Activated naive CD4-positive, alpha-beta T cell treated with anti-CD3 and anti-CD28 coated beads, Interleukin-2, amount 50 U/mL, for 72 hours (primary cell): ENCODE measurements around the gene RNASEH1. TPM values are rescaled to one million over a fixed set of nuclear protein-coding genes. Genes with fewer than 3 reads are reported as not detected.
"Not testable (repeated sequence)": the region's sequence is repeated elsewhere in the genome, so short reads cannot be mapped to it uniquely, and the experiment has no call there.

Source experiments
- ATAC-seq, 2 donors: fragments of 150-1000 bp; cut with Tn5 transposase; 2 replicates each; pipeline ENCODE4 v1.10.0; 2021; ENCODE audit warnings: mild to moderate bottlenecking in 2 of 2, moderate library complexity in 2 of 2
- DNase-seq, 2 donors: peaks; one replicate each; pipeline ENCODE4 v3.0.0; 2021 to 2022; ENCODE audit warnings: low spot score in 2 of 2
- H3K27ac Mint-ChIP-seq, 2 donors: one replicate each; pipeline ENCODE4 v1.8.0; 2022; ENCODE audit warnings: mild to moderate bottlenecking in 2 of 2, mixed read lengths in 2 of 2
- H3K36me3 Mint-ChIP-seq, 2 donors: one replicate each; pipeline ENCODE4 v1.8.0; 2022; ENCODE audit warnings: mixed read lengths in 2 of 2
- H3K9me3 Mint-ChIP-seq, 2 donors: one replicate each; pipeline ENCODE4 v1.8.0; 2022; ENCODE audit warnings: mixed read lengths in 2 of 2
- total RNA-seq, 2 donors: library from RNA; stranded (reverse); gene quantifications; one replicate each; pipeline ENCODE4 v1.2.3, GENCODE V29; 2022

Gene RNASEH1
- total RNA-seq, 2 donors from 2014 or later, result 18.3 to 21.9 TPM

- Mint-ChIP-seq H3K36me3 (peaks cover 36 to 49% of the 10 kb centered on the region in 2 donors), H3K27ac (no peak overlapping the region), H3K9me3 (peaks cover 4 to 5% of the 10 kb centered on the region in 2 donors)
- ATAC-seq (no peak), DNase-seq (no peak)
Measured at GRCh38 chr2:3516831-3517230, 41.3 kb downstream of the RNASEH1 start.

GRCh38 chr2:3515438-3515837, 42.7 kb downstream of the RNASEH1 start:
- Mint-ChIP-seq H3K9me3 (peaks cover 8 to 11% of the 10 kb centered on the region in 2 donors), H3K36me3 (peaks cover 50 to 53% of the 10 kb centered on the region in 2 donors)
- ATAC-seq, H3K27ac Mint-ChIP-seq, DNase-seq: not testable (repeated sequence)

GRCh38 chr2:3513026-3513810, 44.9 kb downstream of the RNASEH1 start:
- DNase-seq (no peak), ATAC-seq (no peak)
- peaks cover 45 to 60% of the 10 kb centered on the region in 2 donors for H3K36me3 Mint-ChIP-seq
- H3K9me3 Mint-ChIP-seq, result peaks cover 8 to 11% of the 10 kb centered on the region in 2 donors
- no peak overlapping the region for H3K27ac Mint-ChIP-seq

GRCh38 chr2:3512086-3512485, 46.0 kb downstream of the RNASEH1 start:
- Mint-ChIP-seq H3K36me3 (peaks cover 54 to 67% of the 10 kb centered on the region in 2 donors), H3K27ac (peak overlapping the region in 1 of 2 donors; percentile 69), H3K9me3 (peaks cover 8 to 11% of the 10 kb centered on the region in 2 donors)
- no peak for DNase-seq
- ATAC-seq, result peak in 1 of 2 donors; percentile 75

GRCh38 chr2:3505771-3506170, 52.4 kb downstream of the RNASEH1 start:
- no peaks in the 10 kb centered on the region for H3K9me3 Mint-ChIP-seq
- no peak for DNase-seq
- ATAC-seq, result no peak
- no peak overlapping the region for H3K27ac Mint-ChIP-seq
- H3K36me3 Mint-ChIP-seq, result peaks cover 21 to 28% of the 10 kb centered on the region in 2 donors

GRCh38 chr2:3504741-3505140, 53.4 kb downstream of the RNASEH1 start:
- peaks cover 13 to 33% of the 10 kb centered on the region in 2 donors for H3K36me3 Mint-ChIP-seq

GRCh38 chr2:3503483-3503882, 54.6 kb downstream of the RNASEH1 start:
- peaks cover 10 to 33% of the 10 kb centered on the region in 2 donors for H3K36me3 Mint-ChIP-seq
- ATAC-seq, result no peak

More at GRCh38 chr2:3504741-3505140, 53.4 kb downstream of the RNASEH1 start:
- no peak for ATAC-seq
- no peaks in the 10 kb centered on the region for H3K9me3 Mint-ChIP-seq
- DNase-seq, result no peak
- H3K27ac Mint-ChIP-seq, result no peak overlapping the region

GRCh38 chr2:3503046-3503445, 55.1 kb downstream of the RNASEH1 start:
- H3K36me3 Mint-ChIP-seq, result peaks cover 6 to 33% of the 10 kb centered on the region in 2 donors

More at GRCh38 chr2:3503483-3503882, 54.6 kb downstream of the RNASEH1 start:
- Mint-ChIP-seq H3K9me3 (no peaks in the 10 kb centered on the region), H3K27ac (no peak overlapping the region)
- DNase-seq, result no peak

GRCh38 chr2:3500326-3500899, 57.7 kb downstream of the RNASEH1 start:
- DNase-seq (no peak), ATAC-seq (no peak)
- H3K27ac Mint-ChIP-seq, result peak overlapping the region in 1 of 2 donors; percentile 81
- H3K9me3 Mint-ChIP-seq, result no peaks in the 10 kb centered on the region
- peaks cover 0 to 30% of the 10 kb centered on the region in 2 donors for H3K36me3 Mint-ChIP-seq

More at GRCh38 chr2:3503046-3503445, 55.1 kb downstream of the RNASEH1 start:
- DNase-seq, result no peak
- no peaks in the 10 kb centered on the region for H3K9me3 Mint-ChIP-seq
- no peak for ATAC-seq
- H3K27ac Mint-ChIP-seq, result no peak overlapping the region

- ATAC-seq, result no peak
- Mint-ChIP-seq H3K27ac (no peak overlapping the region), H3K36me3 (peaks cover 0 to 23% of the 10 kb centered on the region in 2 donors), H3K9me3 (no peaks in the 10 kb centered on the region)
- DNase-seq, result no peak
Measured at GRCh38 chr2:3498783-3499394, 59.2 kb downstream of the RNASEH1 start.

- not testable (repeated sequence) for H3K9me3 Mint-ChIP-seq, ATAC-seq, DNase-seq, H3K27ac Mint-ChIP-seq
- peaks cover 0 to 17% of the 10 kb centered on the region in 2 donors for H3K36me3 Mint-ChIP-seq
Measured at GRCh38 chr2:3496708-3497080, 61.4 kb downstream of the RNASEH1 start.

Other genes with a start within 250 kb of the RNASEH1 start
- gene EIPR1, start 180.5 kb downstream of the RNASEH1 start, total RNA-seq, result 10 to 100 TPM; 28.0 to 43.6 TPM
- 10 to 100 TPM; 53.9 to 71.4 TPM for gene TRAPPC12, start 178.6 kb downstream of the RNASEH1 start, total RNA-seq
- gene ADI1, start 38.8 kb downstream of the RNASEH1 start, total RNA-seq, result 10 to 100 TPM; 29.3 to 39.3 TPM
- 1,000 to 10,000 TPM; 1,548 to 2,231 TPM for gene RPS7, start 16.9 kb upstream of the RNASEH1 start, total RNA-seq
- gene COLEC11, start 36.8 kb upstream of the RNASEH1 start, total RNA-seq, result not detected
- not detected for gene ALLC, start 99.9 kb upstream of the RNASEH1 start, total RNA-seq
- gene DCDC2C, start 145.2 kb upstream of the RNASEH1 start, total RNA-seq, result not detected